ENCODE results near the gene S100A12.

Gene S100A12

GRCh38 chr1:153404768-153405167 lies 29.3 kb upstream of the S100A12 start:
- no peak overlapping the region for H3K4me3 ChIP-seq (replicated peaks; ENCODE audit: low read depth, low read length)
- TF ChIP-seq CTCF (IDR thresholded peaks at IDR 0.05; ENCODE audit: low read length, missing control alignments) = peak; percentile 31
- DNase-seq (ENCODE audit: low read depth) = no peak

DNA sequence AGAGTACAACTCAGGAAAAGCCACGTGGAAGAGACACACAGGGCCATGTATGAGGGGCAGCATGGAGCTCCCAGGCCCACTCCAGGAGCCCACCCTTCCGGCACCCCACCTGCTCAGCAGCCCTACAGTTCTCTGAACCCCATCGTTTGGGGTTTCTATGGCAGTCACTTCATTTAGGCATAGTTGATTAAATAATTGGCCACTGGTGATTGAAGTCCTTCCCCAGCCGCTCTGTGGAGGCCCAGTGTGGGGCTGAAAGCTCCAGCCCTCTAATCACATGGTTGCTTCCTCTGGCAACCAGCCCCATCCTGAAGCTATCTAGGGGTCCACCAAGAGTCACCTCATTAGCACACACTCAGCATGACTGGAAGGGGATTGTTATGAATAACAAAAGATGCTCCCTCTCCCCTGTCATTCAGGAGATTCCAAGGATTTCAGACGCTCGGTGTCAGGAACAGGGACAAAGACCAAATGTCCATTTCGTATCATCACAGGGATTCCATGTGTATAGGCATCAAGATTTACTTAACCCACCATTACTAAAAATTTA lies 28.7 kb upstream of the S100A12 start:
- no peak for DNase-seq (ENCODE audit: low read depth)
- no peak overlapping the region for H3K4me3 ChIP-seq (replicated peaks; ENCODE audit: low read depth, low read length)
- TF ChIP-seq CTCF (IDR thresholded peaks at IDR 0.05; ENCODE audit: low read length, missing control alignments) = no peak

DNA sequence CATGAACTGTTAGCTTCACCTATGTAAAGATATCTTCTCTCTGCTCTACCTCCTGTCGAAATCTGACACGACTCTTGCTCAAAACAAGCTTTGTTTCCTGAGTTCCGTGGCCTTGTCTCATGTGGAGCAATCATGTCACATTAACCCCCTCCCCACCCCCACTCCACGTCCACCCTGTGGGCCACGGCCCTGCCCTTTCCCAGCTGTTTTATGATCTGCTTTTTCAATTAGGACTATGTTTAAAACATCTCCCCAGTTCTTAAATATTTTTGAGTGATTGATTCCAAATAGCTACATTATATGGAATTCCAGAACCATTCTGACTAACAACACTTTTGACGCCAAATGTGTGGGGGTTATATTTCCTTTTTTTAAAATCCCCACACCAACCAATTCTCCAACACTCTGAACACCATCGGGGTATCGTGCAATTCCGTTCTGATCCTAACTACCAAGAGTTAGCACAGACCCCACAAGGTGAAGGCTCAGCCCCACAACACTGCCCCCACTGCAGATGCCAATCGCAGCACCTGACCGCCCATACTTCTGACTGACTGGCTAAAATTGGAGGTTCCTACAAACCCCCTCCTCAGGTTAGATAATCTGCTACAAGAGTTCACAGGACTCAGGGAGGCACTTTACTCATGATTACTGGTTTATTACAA lies 28.1 kb upstream of the S100A12 start:
- TF ChIP-seq CTCF (IDR thresholded peaks at IDR 0.05; ENCODE audit: low read length, missing control alignments) = no peak
- no peak for DNase-seq (ENCODE audit: low read depth)
- H3K4me3 ChIP-seq (replicated peaks; ENCODE audit: low read depth, low read length) = no peak overlapping the region

GRCh38 chr1:153402226-153402625 lies 26.8 kb upstream of the S100A12 start:
- TF ChIP-seq CTCF (IDR thresholded peaks at IDR 0.05; ENCODE audit: low read length, missing control alignments) = no peak
- no peak overlapping the region for H3K4me3 ChIP-seq (replicated peaks; ENCODE audit: low read depth, low read length)
- no peak for DNase-seq (ENCODE audit: low read depth)

DNA sequence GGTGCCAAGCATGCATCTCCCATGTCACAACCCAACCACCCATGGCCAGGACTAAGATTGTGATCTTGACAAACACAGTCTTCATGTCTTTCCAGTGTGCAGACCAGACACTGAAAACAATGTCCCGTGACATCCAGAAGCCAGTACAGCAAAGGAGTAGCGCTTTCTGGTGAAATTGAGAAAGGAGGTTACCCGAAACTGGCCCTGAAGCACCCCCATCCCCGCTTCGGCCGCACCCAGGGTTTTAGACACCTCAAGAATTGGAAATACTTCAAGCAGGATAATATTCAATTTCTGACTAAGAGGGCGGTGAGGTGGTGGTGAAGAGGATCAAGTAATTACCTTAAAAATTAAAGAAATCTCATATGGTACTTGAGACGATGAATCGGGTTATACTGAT lies 26.0 kb upstream of the S100A12 start:
- no peak for DNase-seq (ENCODE audit: low read depth)

GRCh38 chr1:153400244-153400643 lies 24.8 kb upstream of the S100A12 start:
- no peak overlapping the region for H3K4me3 ChIP-seq (replicated peaks; ENCODE audit: low read depth, low read length)
- peak; percentile 23 for TF ChIP-seq CTCF (IDR thresholded peaks at IDR 0.05; ENCODE audit: low read length, missing control alignments)
- peak; percentile 7 for DNase-seq (ENCODE audit: low read depth)

More for the DNA sequence above, 26.0 kb upstream of the S100A12 start:
- H3K4me3 ChIP-seq (replicated peaks; ENCODE audit: low read depth, low read length) = no peak overlapping the region
- no peak for TF ChIP-seq CTCF (IDR thresholded peaks at IDR 0.05; ENCODE audit: low read length, missing control alignments)

All from fibroblast of pulmonary artery (primary cell).